GM12878 (cell line): ENCODE data around the gene SGMS1.
"Not testable (repeated sequence)": the region's sequence is repeated elsewhere in the genome, so short reads cannot be mapped to it uniquely, and the experiment has no call there.

Experiments used
- BHLHE40 ChIP-seq, 2 experiments: fragments of 450-650 bp in 1 of 2; IDR thresholded peaks; 2 replicates each; pipeline ENCODE4 v1.6.1; 2011 to 2017; ENCODE audit warnings: low read depth in 2 of 2, borderline replicate concordance in 1 of 2, improper control_type of control experiment in 1 of 2, low read length in 1 of 2, mild to moderate bottlenecking in 1 of 2
- CTCF ChIP-seq, 3 experiments: IDR thresholded peaks in 2 of 3; conservative IDR thresholded peaks in 1 of 3; 2 replicates each; pipeline ENCODE4 v1.5.1; 2011; ENCODE audit warnings: low read depth in 3 of 3, low read length in 3 of 3, mild to moderate bottlenecking in 3 of 3, control low read depth in 2 of 3, moderate library complexity in 2 of 3, inconsistent platforms in 1 of 3, mixed read lengths in 1 of 3; ENCODE audit not compliant: control insufficient read depth in 2 of 3, insufficient read depth in 1 of 3; ENCODE audit errors: extremely low read depth in 1 of 3
- EP300 ChIP-seq, 2 experiments: fragments of 150-350 bp in 1 of 2; IDR thresholded peaks; 2 replicates each; pipeline ENCODE4 v1.6.1; 2011 to 2012; ENCODE audit warnings: low read depth in 2 of 2, low read length in 2 of 2, borderline replicate concordance in 1 of 2, improper control_type of control experiment in 1 of 2, inconsistent platforms in 1 of 2; ENCODE audit not compliant: control insufficient read depth in 1 of 2
- EZH2 ChIP-seq: IDR thresholded peaks from 2 replicates; pipeline ENCODE4 v1.6.1; 2012; ENCODE audit warnings: low read depth, mild to moderate bottlenecking, control low read depth, inconsistent platforms, low read length, borderline replicate concordance; ENCODE audit not compliant: control insufficient read depth
- POLR2A ChIP-seq: IDR thresholded peaks from 2 replicates; pipeline ENCODE4 v1.6.1; 2011; ENCODE audit warnings: low read depth, mild to moderate bottlenecking, low read length
- POLR2AphosphoS5 ChIP-seq: IDR thresholded peaks from 2 replicates; pipeline ENCODE4 v1.6.1; 2011; ENCODE audit warnings: mild to moderate bottlenecking, low read length, inconsistent platforms
- RFX5 ChIP-seq: IDR thresholded peaks from 2 replicates; pipeline ENCODE4 v1.6.1; 2011; ENCODE audit warnings: low read depth, low read length, improper control_type of control experiment
- SREBF2 ChIP-seq: IDR thresholded peaks from 2 replicates; pipeline ENCODE4 v1.6.1; 2012; ENCODE audit warnings: mild to moderate bottlenecking, low read length
- TCF7 ChIP-seq: IDR thresholded peaks from 2 replicates; pipeline ENCODE4 v1.6.1; 2014; ENCODE audit warnings: antibody characterized with exemption, borderline replicate concordance
- TF ChIP-seq, protein P1 (sequence below): fragments of 450-650 bp; IDR thresholded peaks from 2 replicates; pipeline ENCODE4 v1.6.1; 2017; ENCODE audit warnings: mild to moderate bottlenecking, moderate library complexity
- TF ChIP-seq, protein P2 (sequence below): fragments of 450-650 bp; conservative IDR thresholded peaks from 2 replicates; pipeline ENCODE4 v1.6.1; 2017; ENCODE audit warnings: mild to moderate bottlenecking, moderate library complexity
- TF ChIP-seq, protein P3 (sequence below): fragments of 450-650 bp; IDR thresholded peaks from 2 replicates; pipeline ENCODE4 v1.6.1; 2018; ENCODE audit warnings: borderline replicate concordance, mild to moderate bottlenecking; ENCODE audit not compliant: partially characterized antibody

DNA sequence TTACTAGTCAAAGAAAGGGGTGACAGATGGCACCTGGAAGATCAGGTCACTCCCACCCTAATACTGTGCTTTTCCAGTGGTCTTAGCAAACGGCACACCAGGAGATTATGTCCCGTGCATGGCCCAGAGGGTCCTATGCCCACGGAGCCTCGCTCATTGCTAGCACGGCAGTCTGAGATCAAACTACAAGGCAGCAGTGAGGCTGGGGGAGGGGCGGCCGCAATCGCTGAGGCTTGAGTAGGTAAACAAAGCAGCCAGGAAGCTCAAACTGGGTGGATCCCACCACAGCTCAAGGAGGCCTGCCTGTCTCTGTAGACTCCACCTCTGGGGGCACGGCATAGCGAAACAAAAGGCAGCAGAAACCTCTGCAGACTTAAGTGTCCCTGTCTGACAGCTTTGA lies 361.1 kb downstream of the SGMS1 start:
- TF ChIP-seq SREBF2; BHLHE40 (IDR thresholded peaks at IDR 0.05; ENCODE audit: borderline replicate concordance in 1 of 2, low read depth in 2 of 2, low read length in 1 of 2); RFX5; POLR2AphosphoS5; CTCF (IDR thresholded peaks at IDR 0.05 in 2 of 3, conservative IDR thresholded peaks at IDR 0.05 in 1 of 3; ENCODE audit: control insufficient read depth in 2 of 3, extremely low read depth in 1 of 3, insufficient read depth in 1 of 3, low read depth in 3 of 3, low read length in 3 of 3); POLR2A; EZH2; TCF7; EP300 (IDR thresholded peaks at IDR 0.05; ENCODE audit: borderline replicate concordance in 1 of 2, control insufficient read depth in 1 of 2, low read depth in 2 of 2, low read length in 2 of 2): not testable (repeated sequence)
- TF ChIP-seq, protein P1, sequence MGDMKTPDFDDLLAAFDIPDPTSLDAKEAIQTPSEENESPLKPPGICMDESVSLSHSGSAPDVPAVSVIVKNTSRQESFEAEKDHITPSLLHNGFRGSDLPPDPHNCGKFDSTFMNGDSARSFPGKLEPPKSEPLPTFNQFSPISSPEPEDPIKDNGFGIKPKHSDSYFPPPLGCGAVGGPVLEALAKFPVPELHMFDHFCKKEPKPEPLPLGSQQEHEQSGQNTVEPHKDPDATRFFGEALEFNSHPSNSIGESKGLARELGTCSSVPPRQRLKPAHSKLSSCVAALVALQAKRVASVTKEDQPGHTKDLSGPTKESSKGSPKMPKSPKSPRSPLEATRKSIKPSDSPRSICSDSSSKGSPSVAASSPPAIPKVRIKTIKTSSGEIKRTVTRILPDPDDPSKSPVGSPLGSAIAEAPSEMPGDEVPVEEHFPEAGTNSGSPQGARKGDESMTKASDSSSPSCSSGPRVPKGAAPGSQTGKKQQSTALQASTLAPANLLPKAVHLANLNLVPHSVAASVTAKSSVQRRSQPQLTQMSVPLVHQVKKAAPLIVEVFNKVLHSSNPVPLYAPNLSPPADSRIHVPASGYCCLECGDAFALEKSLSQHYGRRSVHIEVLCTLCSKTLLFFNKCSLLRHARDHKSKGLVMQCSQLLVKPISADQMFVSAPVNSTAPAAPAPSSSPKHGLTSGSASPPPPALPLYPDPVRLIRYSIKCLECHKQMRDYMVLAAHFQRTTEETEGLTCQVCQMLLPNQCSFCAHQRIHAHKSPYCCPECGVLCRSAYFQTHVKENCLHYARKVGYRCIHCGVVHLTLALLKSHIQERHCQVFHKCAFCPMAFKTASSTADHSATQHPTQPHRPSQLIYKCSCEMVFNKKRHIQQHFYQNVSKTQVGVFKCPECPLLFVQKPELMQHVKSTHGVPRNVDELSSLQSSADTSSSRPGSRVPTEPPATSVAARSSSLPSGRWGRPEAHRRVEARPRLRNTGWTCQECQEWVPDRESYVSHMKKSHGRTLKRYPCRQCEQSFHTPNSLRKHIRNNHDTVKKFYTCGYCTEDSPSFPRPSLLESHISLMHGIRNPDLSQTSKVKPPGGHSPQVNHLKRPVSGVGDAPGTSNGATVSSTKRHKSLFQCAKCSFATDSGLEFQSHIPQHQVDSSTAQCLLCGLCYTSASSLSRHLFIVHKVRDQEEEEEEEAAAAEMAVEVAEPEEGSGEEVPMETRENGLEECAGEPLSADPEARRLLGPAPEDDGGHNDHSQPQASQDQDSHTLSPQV, result not testable (repeated sequence)
- TF ChIP-seq, protein P2, sequence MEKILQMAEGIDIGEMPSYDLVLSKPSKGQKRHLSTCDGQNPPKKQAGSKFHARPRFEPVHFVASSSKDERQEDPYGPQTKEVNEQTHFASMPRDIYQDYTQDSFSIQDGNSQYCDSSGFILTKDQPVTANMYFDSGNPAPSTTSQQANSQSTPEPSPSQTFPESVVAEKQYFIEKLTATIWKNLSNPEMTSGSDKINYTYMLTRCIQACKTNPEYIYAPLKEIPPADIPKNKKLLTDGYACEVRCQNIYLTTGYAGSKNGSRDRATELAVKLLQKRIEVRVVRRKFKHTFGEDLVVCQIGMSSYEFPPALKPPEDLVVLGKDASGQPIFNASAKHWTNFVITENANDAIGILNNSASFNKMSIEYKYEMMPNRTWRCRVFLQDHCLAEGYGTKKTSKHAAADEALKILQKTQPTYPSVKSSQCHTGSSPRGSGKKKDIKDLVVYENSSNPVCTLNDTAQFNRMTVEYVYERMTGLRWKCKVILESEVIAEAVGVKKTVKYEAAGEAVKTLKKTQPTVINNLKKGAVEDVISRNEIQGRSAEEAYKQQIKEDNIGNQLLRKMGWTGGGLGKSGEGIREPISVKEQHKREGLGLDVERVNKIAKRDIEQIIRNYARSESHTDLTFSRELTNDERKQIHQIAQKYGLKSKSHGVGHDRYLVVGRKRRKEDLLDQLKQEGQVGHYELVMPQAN, result not testable (repeated sequence)
- TF ChIP-seq, protein P3, sequence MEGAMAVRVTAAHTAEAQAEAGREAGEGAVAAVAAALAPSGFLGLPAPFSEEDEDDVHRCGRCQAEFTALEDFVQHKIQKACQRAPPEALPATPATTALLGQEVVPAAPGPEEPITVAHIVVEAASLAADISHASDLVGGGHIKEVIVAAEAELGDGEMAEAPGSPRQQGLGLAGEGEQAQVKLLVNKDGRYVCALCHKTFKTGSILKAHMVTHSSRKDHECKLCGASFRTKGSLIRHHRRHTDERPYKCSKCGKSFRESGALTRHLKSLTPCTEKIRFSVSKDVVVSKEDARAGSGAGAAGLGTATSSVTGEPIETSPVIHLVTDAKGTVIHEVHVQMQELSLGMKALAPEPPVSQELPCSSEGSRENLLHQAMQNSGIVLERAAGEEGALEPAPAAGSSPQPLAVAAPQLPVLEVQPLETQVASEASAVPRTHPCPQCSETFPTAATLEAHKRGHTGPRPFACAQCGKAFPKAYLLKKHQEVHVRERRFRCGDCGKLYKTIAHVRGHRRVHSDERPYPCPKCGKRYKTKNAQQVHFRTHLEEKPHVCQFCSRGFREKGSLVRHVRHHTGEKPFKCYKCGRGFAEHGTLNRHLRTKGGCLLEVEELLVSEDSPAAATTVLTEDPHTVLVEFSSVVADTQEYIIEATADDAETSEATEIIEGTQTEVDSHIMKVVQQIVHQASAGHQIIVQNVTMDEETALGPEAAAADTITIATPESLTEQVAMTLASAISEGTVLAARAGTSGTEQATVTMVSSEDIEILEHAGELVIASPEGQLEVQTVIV, result not testable (repeated sequence)
